Nephron progenitor cell (in vitro differentiated cells): ENCODE data around the gene QRICH1.
A peak's percentile ranks its signal among the peaks of the same experiment; 100 is the strongest.
"Not testable (repeated sequence)": the region's sequence is repeated elsewhere in the genome, so short reads cannot be mapped to it uniquely, and the experiment has no call there.

ENCODE experiments used
- DNase-seq: peaks from one replicate; pipeline ENCODE4 v3.0.0; 2021
- H3K27ac Mint-ChIP-seq: 2 replicates; pipeline ENCODE4 v1.8.0; 2021; ENCODE audit warnings: mild to moderate bottlenecking, moderate library complexity, mixed read lengths
- H3K27me3 Mint-ChIP-seq: 2 replicates; pipeline ENCODE4 v1.8.0; 2021; ENCODE audit warnings: mild to moderate bottlenecking, low read depth, mixed read lengths; ENCODE audit not compliant: poor library complexity
- H3K36me3 Mint-ChIP-seq: 2 replicates; pipeline ENCODE4 v1.8.0; 2021; ENCODE audit warnings: low read depth, mixed read lengths
- H3K4me1 Mint-ChIP-seq: 2 replicates; pipeline ENCODE4 v1.8.0; 2021; ENCODE audit warnings: mixed read lengths
- H3K4me3 Mint-ChIP-seq: 2 replicates; pipeline ENCODE4 v1.8.0; 2021; ENCODE audit warnings: mild to moderate bottlenecking, moderate library complexity, mixed read lengths
- H3K9me3 Mint-ChIP-seq: 2 replicates; pipeline ENCODE4 v1.8.0; 2021; ENCODE audit warnings: mild to moderate bottlenecking, moderate library complexity, mixed read lengths
- CTCF ChIP-seq: fragments of 200-600 bp; sonication (generic); IDR thresholded peaks from 2 replicates; pipeline ENCODE4 v1.5.0; 2021; ENCODE audit warnings: antibody characterized with exemption

Gene QRICH1

GRCh38 chr3:49013113-49013737 is 80.6 kb downstream of the QRICH1 start:
- Mint-ChIP-seq H3K36me3 (peaks cover 36% of the 10 kb centered on the region), H3K9me3 (no peaks in the 10 kb centered on the region), H3K27me3 (no peaks in the 10 kb centered on the region), H3K4me3 (no peak overlapping the region), H3K4me1 (peaks cover 18% of the 10 kb centered on the region), H3K27ac (no peak overlapping the region)
- DNase-seq = no peak
- no peak for TF ChIP-seq CTCF

GRCh38 chr3:49012441-49013017 is 81.3 kb downstream of the QRICH1 start:
- Mint-ChIP-seq H3K36me3 (peaks cover 41% of the 10 kb centered on the region), H3K4me1 (peaks cover 24% of the 10 kb centered on the region), H3K27me3 (no peaks in the 10 kb centered on the region), H3K4me3 (no peak overlapping the region), H3K9me3 (no peaks in the 10 kb centered on the region), H3K27ac (no peak overlapping the region)
- TF ChIP-seq CTCF = no peak
- no peak for DNase-seq

- Mint-ChIP-seq H3K4me3 (peak overlapping the region; percentile 60), H3K9me3 (no peaks in the 10 kb centered on the region), H3K27ac (no peak overlapping the region), H3K36me3 (peaks cover 25% of the 10 kb centered on the region), H3K27me3 (no peaks in the 10 kb centered on the region), H3K4me1 (peaks cover 23% of the 10 kb centered on the region)
- no peak for TF ChIP-seq CTCF
- DNase-seq = no peak
Measured at GRCh38 chr3:49009396-49009795, 84.5 kb downstream of the QRICH1 start.

- Mint-ChIP-seq H3K36me3 (peaks cover 20% of the 10 kb centered on the region), H3K4me1 (peaks cover 23% of the 10 kb centered on the region), H3K4me3 (peak overlapping the region; percentile 98), H3K27ac (peak overlapping the region; percentile 58)
- not testable (repeated sequence) for H3K27me3 Mint-ChIP-seq, H3K9me3 Mint-ChIP-seq, DNase-seq
Measured at GRCh38 chr3:49008627-49009026, 85.2 kb downstream of the QRICH1 start.

- Mint-ChIP-seq H3K9me3 (no peaks in the 10 kb centered on the region), H3K4me3 (peak overlapping the region; percentile 98), H3K27me3 (no peaks in the 10 kb centered on the region), H3K27ac (peak overlapping the region; percentile 99), H3K36me3 (peaks cover 20% of the 10 kb centered on the region), H3K4me1 (peaks cover 23% of the 10 kb centered on the region)
- peak; percentile 88 for DNase-seq
- TF ChIP-seq CTCF = no peak
Measured at GRCh38 chr3:49007771-49008528, 85.9 kb downstream of the QRICH1 start.

GRCh38 chr3:49007068-49007770 is 86.7 kb downstream of the QRICH1 start, which contains the start of gene WDR6:
WDR6 (plus strand) TSS chr3:49007391; CDS start chr3:49007432, 41 bp downstream.
- Mint-ChIP-seq H3K9me3 (no peaks in the 10 kb centered on the region), H3K4me3 (peak within 1 kb of the TSS; percentile 98), H3K36me3 (peaks cover 21% of the 10 kb centered on the region), H3K4me1 (peaks cover 23% of the 10 kb centered on the region), H3K27ac (peak within 1 kb of the TSS; percentile 99), H3K27me3 (peaks cover 3% of the 10 kb centered on the region)
- TF ChIP-seq CTCF = peak; percentile 15
- DNase-seq = peak; percentile 94
